GM18951 (cell line): Measurements from ENCODE around the gene ANP32B.

ENCODE experiments used
- POLR2A ChIP-seq: IDR thresholded peaks from 4 replicates; pipeline ENCODE4 v1.6.1; 2011; ENCODE audit warnings: mild to moderate bottlenecking; ENCODE audit not compliant: insufficient read length, insufficient read depth; ENCODE audit errors: extremely low read depth
- in situ Hi-C: fragments of 300-500 bp; cut with MboI; formaldehyde crosslinking; loops from one replicate; pipeline ENCODE4 v1.12.0; 2022; ENCODE audit warnings: low sequenced_read_pairs, mixed read lengths, inconsistent platforms; ENCODE audit not compliant: unreplicated experiment

The ANP32B gene

DNA sequence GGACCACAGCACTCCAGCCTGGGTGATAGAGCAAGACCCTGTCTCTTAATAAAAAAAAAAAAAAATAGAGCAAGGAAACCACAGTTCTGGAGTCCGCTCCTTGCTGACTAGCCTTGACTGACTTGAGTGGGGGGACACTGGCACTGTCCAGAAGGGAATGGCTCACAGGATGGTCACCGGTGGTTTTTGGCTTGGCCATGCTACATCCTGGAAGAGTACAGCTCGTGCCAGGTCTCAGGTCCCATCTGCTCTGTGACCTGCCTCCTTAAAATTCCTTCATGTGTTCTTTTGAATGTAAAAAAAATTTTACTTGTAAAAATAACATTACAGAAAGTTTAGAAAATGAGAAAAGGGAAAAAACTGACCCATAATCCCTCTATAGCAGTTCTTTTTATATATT, 79.0 kb downstream of the ANP32B start:
- TF ChIP-seq POLR2A, result no peak
- in situ Hi-C loops, result loop anchor here (10.0 kb wide), 1 partner anchor 203 kb away; no protein-coding TSS in a partner anchor

DNA sequence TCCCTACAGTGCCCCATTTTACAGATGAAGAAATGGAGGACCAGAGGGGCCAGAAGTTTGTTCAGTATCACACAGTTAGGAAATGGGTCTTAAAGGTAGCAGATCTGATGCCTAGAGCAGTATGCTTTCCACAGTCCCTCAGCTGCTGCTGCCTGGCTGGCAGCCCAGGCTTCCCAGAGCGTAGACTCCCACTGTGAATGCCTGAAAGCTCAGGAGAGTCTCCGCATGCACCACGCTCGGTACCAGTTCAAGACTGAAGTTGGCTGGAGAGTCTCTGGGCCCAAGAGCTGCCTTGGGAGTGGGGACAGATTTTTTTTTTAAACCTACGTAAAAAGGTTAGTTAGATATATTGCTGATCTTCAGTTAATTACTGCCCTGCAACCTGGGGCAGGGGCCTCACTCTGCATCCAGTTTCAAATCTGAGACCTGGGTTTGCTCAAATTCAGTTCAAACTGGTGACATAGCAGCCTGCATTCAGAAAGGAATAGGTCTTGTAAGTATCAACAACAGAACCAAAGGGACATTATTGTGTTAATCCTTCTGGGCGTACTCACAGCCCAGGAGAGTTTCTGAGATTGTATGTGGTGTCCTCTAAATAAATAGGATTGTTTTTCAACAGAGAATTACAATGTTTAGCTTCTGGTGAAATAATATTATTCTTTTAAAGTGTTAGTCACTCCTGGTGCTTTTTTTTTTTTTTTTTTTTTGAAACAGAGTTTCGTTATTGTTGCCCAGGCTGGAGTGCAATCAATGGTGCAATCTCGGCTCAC, 81.7 kb downstream of the ANP32B start:
- no peak for TF ChIP-seq POLR2A
- in situ Hi-C loops, result loop anchor here (10.0 kb wide), 1 partner anchor 200 kb away; no protein-coding TSS in a partner anchor
